HS-27A (cell line): ENCODE data around the gene PDCD11.
"Not testable (repeated sequence)": the region's sequence is repeated elsewhere in the genome, so short reads cannot be mapped to it uniquely, and the experiment has no call there.

Experiments
- DNase-seq: peaks from one replicate; pipeline ENCODE4 v3.0.0-alpha.2; 2012; ENCODE audit warnings: low read depth, missing footprints

PDCD11 gene

GRCh38 chr10:103476046-103476768 lies 79.8 kb downstream of the PDCD11 start:
- DNase-seq: no peak

DNA sequence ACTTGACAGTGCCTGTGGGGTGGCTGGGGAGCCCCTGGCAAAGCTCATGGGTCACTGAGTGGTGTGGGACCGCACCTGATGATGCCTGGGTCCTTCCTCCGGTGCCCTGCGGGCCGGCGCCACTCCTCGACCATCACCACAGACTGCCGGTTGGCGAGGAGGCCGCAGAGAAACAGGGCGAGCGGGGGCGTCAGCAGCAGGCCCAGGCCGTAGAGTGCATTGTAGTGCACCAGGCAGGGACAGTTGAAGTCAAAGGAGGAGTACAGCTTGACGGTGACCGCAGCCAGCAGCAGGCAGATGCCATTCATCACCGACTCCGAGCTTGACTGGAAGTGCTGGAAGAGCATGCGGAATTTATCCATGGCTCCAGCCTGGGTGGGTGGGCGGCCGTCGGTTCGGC lies 82.2 kb downstream of the PDCD11 start:
- DNase-seq: no peak

- no peak for DNase-seq
Measured at GRCh38 chr10:103479135-103479534, 82.7 kb downstream of the PDCD11 start, which contains the start of gene CALHM3. TSS of gene CALHM3 (minus strand) at chr10:103479240. CDS start at chr10:103479032, 208 bp downstream.

DNA sequence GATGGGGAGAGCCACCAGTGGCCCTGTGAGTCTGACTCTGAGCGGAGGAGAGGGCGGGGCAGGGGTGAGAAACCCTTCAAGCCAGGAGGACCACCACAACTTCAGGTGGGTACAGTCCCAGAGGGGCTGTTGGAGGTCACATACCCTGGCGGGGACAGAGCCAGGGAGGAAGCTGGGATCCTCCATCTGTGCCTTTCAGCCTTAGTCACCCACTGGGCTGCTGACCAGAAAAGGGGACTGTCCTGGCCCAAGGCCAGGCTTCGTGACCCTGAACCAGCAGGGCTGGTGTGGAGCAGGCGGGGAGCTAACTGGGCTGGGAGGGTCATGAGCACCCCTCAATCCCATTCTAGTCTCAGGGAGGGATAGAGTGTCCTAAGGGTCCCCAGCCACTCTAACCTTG lies 84.1 kb downstream of the PDCD11 start:
- no peak for DNase-seq

DNA sequence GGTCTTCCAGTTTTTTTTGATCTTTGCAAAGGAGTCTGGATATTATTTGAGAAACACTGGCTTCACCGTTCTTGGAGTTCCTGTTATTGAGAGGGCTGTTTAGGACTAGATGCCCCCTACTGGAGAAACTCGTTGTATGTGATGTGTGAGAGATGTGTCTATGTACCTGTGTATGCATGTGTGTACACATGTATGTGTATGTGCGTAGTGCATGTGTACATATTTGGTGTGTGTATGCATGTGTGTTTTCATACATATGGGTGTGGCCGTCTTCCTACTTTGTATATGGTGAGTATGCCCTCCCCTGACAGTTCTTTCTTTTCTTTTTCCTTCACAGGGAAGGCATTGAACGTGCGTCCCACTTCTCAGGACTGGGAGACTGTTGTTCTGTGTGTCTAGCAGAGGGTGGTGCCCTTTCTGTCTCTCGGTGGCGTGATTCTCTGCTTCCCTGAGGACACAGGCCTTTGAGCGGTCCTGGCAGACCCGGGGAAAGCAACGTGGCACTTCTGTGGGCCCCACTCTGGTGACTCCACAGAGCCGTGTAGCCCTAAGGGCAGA lies 85.6 kb downstream of the PDCD11 start:
- DNase-seq: no peak

GRCh38 chr10:103486635-103487409 lies 90.4 kb downstream of the PDCD11 start:
- DNase-seq: not testable (repeated sequence)

DNA sequence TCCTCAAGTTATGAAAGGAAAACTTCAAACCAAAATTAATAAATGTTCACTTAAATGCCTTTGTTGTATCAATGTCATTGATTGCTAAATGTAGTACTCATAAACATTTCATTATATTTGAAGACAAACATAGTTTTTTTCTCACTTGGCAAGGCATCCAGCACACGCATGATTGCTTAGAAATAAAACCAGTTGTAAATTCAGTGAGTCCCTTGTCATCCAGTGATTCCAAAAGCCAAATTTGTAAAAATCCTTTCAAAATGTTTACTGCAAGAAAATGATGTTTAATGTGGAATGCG lies 90.9 kb downstream of the PDCD11 start:
- no peak for DNase-seq

GRCh38 chr10:103490986-103491314 lies 94.5 kb downstream of the PDCD11 start:
- DNase-seq: no peak

DNA sequence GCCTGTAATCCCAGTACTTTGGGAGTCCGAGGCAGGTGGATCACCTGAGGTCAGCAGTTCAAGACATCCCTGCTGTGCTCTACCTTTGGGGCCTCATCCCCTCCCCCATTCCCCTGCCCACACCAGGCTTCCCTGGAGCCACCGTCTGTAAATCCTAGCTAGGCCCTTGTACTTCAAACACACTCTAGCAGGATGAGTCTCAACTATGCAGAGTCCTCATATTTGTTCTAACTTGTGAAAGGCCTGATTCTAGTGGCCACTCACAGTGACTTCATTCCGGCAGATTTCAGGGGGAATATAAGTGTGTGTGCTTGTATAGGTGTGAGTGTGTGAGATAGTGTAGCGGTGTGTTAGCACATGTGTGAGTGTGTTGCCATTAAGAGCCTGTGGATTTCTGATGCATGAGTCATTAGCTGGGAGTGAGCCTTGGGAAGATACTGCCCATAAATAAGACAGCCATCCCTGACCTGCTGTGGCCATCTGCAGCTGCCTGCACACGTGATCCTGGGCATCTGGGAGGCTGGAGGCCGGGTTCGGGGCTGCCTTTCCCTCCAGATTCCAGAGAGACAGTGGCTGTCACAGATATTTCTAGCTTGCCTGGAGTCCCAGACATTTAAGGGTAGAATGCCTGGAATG lies 95.4 kb downstream of the PDCD11 start:
- DNase-seq: peak; percentile 66

GRCh38 chr10:103492655-103493261 lies 96.3 kb downstream of the PDCD11 start:
- DNase-seq: no peak

DNA sequence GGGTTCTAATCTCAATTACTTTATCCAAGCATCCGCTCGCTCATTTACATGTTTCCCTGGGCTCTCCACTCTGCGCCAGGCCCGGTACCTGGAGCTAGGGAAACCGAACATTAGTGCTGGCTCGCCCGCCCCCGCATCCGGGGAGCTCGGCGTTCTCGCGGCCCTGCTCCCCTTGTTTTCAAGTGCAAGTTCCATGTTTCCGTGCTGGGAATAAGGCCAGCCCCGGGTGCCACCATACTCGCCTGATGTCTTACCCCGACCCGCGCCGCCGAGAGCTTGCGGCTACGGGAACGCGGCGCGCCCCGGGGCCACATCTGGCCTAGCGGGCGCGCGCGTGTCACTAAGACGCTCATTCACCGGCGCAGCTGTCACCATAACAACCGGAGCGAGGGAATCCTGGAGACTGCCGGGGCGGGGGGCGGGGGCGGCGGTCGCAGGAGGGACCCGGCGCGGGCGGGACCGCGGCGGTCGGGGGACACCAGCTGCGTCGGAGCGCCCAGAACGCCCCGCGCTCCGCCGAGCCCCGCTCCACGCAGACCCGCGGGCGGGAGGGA lies 97.0 kb downstream of the PDCD11 start, which contains the start of gene NEURL1:
Gene NEURL1, plus strand, starts transcription at position 344 of the 554 bp plus-strand sequence. CDS start 683 bp downstream, outside the sequence.
- no peak for DNase-seq

DNA sequence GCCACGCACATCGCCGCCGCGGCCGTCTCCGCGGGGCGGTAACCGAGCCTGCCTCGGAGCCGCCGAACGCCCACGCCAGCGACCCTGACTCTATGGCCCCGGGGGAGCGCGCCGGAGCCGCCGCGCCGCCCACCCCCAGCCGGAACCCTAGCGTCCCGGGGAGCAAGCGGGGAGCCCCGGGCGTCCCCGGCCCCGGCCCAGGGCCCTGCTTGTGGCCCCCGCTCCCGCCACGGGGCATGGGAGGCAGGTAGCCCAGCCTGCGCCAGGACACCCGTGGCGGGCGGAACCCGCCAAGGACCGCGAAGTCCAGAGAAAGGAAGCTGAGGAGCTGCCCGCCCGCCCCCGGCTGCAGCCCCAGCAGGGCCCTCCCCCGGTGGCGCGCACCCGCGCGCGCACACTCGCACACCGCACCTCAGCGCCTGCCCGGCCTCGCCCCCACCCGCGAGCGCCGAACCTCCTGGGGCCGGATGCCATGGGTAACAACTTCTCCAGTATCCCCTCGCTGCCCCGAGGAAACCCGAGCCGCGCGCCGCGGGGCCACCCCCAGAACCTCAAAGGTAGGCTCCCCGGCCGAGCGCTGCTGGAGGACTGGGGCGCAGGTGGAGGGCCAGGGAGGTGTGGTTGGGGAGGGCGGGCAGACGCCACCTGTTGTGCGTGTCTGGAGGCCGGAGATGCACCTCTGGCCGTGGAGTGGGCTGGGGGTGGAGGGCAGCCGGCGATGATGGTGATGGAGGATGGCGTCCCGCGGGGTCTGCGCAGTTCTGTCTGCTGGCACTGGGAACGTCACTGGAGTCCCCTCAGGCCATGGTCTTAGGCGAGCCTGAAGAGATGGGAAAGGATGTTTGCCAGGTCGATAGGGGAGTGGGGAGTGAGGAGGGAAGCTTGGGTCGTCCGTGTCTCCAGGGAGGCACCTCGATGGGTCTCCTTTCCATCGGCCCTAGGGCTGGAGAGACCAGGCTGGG lies 97.8 kb downstream of the PDCD11 start:
- DNase-seq: no peak

GRCh38 chr10:103495321-103495720 lies 98.9 kb downstream of the PDCD11 start:
- DNase-seq: no peak
